ENCODE measurements around the gene MRPL44.
"Not testable (repeated sequence)": the region's sequence is repeated elsewhere in the genome, so short reads cannot be mapped to it uniquely, and the experiment has no call there.

Gene MRPL44

DNA sequence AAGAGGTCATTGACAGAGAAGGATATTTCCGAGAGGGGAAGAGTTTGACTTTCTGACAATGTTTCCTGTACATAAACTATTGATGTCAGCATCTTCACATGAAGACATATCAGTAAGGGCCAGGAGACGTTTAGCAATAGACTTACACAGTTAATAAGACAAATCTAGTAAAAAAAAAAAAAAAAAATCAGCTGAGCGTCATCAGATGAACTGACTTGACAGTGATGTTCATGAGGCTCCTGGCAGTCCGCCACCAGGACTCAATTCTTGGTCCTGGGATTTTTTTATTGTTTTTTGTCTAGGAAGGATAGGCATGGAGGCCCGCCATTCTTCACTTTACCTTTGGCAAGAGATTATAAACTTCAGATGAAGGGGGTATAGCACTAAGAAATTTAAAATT, 14.5 kb downstream of the MRPL44 start:
- no peak for DNase-seq (ENCODE audit: low read depth)

DNA sequence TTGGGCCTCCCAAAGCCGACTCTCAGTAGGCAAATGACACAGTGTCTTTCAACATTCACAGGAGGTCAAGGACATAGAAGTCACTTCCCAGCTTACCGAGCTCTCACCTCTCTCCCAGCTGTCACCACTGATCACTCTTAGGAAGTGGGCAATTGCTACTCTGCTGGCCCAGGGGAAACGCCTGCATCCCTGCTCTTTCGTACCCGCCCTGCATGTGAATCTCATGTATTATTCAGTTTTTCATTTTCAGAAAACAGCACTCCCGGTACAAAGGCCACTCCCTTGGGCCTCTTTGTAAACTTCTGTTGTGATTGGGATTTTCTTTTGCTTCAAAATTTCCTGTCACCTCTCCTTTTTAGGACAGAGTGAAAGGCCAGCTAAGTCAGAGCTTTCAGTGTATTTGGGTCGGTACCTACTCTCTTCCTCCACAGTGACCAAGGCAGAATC, 15.4 kb downstream of the MRPL44 start:
- no peak for DNase-seq (ENCODE audit: low read depth)

- DNase-seq (ENCODE audit: low read depth), result no peak
Measured at GRCh38 chr2:223973606-223974005, 16.3 kb downstream of the MRPL44 start.

DNA sequence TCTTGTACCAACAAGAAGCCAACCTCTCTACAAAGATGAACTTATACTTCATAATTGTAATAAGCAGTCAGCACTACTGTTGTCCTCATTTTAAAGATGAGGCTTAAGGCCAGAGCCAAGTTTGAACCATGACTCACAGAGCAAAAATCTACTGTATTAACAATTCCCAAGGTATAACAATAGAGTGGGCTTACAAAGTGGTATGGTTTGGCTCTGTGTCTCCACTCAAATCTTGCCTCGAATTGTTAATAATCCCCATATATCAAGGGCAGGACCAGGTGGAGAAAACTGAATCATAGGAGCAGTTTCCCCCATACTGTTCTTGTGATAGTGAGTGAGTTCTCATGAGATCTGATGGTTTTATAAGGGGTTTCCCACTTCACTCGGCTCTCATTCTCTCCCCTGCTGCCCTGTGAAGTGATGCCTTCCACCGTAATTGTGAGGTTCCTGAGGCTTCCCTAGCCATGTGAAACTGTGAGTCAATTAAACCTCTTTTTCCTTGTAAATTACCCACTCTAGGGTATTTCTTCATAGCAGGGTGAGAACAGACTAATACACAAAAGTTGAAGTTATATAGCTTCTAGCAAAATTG, 19.5 kb downstream of the MRPL44 start:
- DNase-seq (ENCODE audit: low read depth), result no peak

- DNase-seq (ENCODE audit: low read depth), result no peak
Measured at GRCh38 chr2:223978451-223978850, 21.2 kb downstream of the MRPL44 start.

DNA sequence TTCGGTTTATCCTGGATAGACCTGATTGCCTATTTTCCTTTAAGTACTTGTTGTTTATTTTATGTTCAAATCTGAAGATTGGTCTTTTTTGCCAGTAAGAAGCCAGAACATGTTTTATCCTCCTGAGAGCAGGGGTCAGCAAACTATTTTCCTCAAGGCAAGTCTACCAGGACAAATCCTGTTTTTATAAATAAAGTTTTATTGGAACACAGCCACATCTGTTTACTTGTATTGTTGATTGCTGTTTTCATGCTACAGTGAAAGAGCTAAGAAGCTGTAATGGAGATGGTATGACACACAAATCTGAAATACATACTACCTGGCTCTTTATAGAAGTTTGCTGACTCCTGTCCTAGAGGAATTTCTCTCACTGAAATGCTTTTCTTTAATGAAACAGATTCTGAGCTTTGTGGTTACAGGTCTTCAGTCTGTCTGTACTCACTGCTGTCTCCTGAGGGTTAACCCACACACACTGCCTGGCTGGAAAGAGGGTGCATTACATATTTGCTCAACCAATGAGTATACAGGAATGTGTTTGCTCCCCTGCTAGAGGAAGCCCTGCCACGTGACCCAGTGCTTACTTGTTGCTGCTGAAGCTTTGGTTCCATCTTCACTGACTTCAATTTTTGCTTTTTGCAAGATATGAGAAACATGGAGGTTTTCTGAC, 22.6 kb downstream of the MRPL44 start:
- DNase-seq (ENCODE audit: low read depth), result no peak

- no peak for DNase-seq (ENCODE audit: low read depth)
Measured at GRCh38 chr2:223980397-223980735, 23.1 kb downstream of the MRPL44 start.

DNA sequence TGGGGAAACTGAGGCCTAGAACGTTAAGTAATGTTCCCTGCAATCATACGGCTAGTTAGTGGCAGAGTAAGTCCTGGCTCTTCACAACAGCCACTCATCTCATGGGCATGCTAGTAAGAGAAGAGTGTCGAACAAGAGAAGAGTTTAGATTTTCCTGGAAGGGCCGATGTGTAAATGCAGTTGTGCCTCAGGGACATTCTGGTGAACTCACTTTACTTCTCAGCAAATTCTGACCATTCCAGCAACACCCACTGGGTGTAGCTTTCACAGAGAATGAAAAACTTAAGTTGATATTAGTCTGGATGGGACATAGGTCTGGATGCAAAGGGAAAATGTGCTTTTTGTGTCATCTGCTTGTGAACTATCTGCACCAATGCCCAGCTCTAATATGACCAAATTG, 23.5 kb downstream of the MRPL44 start:
- no peak for DNase-seq (ENCODE audit: low read depth)

DNA sequence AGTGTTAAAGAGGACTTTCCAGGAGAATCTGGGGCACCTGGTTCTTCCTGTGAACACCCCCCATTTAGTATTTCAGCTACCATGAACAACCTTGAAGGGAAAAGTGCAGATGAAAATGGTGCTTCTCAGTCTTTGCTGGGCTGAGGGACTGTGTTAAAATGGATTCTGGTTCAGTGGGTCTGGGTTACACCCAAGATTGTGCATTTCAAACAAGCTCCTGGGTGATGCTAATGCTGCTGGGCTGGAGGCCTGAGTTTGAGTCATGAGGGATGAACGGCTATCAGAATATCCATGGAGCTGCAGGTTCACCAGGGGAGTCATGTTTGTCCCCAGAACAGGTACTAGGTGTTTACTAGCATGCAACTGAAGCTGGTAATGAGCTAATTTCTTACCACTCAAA, 24.0 kb downstream of the MRPL44 start:
- DNase-seq (ENCODE audit: low read depth), result no peak

DNA sequence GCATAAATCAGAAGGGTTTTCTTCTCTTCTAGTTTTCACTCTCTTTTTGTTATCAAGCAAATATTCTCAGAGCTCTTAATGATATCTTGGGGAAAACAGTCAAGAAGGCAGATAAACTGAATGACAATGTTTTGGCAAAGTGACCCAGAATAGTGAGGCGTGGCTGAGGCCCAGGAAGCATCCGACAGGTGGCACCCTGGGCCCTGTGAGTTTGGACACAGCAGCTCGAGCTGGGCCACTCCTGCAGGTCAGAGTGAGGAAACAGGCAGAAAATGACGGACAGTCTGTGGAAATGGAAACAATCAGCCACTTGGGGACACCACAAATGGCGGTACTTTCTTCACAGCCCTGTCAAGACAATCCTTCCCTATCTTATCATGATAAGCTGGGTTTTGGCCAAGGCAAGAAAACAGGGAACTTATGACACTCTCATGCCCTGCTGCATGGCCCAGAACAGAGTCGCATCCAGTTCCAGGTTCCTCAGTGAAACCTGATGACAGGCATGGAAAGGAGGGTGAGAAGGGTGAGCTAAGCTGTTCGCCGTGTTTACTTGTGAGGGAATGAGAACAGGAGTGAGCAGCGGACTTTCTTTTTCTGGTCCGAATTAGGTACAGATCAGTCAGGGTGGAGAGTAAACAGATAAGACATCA, 32.1 kb downstream of the MRPL44 start:
- no peak for DNase-seq (ENCODE audit: low read depth)

- no peak for DNase-seq (ENCODE audit: low read depth)
Measured at GRCh38 chr2:223989856-223990232, 32.6 kb downstream of the MRPL44 start.

DNA sequence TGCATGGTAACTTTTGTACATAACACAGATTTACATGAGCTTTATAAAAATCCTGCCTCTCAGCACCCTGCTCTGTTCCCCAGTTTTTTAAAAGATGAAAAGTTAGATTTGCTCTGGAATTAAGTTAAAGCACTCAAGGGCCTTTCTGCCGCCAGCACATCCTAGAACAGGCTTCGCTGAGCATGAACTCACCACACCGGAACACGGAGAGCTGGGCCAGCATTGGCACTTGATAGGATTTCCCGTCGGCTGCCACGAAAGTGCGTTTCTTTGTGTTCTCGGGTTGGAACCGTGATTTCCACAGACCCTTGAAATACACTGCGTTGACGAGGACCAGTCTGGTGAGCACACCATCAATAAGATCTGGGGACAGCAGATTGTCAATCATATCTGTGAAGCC, 34.3 kb downstream of the MRPL44 start:
- no peak for DNase-seq (ENCODE audit: low read depth)

DNA sequence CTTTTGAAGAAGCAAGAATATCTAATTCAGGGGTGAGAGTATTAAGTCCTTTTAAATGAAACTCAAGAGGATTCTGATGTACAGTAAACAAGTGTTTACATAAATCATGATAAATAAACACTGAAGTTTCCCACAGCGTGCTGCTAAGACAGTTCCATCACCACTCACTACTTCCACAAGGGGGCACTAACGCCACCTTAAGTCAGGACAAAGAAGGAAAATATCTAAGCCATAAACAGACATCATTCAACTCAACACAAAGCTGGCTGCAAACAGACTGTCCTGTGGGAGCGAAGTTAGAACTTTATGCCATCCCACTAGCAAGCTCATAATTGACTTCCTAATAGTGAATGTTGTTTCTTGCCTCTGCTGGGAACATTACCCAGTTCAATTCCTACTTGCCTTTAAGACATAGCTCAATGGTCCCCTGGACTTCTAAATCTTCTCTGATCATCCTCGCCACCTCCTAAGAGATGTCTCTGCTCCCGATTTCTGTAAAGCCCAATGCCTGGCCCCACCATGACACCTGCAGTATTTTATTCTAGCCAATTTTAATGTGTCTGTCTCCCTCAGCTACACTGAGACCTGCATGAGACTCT, 36.5 kb downstream of the MRPL44 start:
- peak; percentile 16 for DNase-seq (ENCODE audit: low read depth)

DNA sequence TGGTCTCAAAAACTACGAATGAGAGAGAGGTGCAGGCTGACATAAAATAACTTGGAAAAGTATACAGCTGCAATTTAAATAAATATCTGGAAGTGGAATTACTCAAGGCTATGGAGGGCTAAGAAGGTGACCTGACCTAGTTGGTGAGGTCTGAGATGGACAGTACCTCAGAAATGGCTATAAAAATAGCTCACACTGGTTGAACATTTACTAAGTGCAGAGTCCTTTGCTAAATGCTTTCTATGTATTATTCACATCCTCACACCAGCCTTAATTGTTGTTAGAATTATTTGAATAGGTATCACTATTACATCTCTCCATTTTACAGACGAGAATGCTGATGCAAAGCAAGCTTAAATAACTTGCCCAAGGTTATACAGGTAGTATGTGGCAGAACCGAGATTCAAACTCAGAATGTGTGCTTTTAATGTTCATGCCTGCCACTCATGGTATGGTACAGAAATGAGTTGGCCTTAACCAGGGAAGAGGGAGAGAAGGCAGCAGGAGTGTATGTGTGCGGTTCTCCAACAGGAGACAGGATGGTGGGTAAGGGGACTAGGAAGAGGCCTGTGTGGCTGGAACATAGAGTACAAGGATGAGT, 37.4 kb downstream of the MRPL44 start:
- DNase-seq (ENCODE audit: low read depth), result no peak

- DNase-seq (ENCODE audit: low read depth), result no peak
Measured at GRCh38 chr2:223995569-223995968, 38.3 kb downstream of the MRPL44 start.

DNA sequence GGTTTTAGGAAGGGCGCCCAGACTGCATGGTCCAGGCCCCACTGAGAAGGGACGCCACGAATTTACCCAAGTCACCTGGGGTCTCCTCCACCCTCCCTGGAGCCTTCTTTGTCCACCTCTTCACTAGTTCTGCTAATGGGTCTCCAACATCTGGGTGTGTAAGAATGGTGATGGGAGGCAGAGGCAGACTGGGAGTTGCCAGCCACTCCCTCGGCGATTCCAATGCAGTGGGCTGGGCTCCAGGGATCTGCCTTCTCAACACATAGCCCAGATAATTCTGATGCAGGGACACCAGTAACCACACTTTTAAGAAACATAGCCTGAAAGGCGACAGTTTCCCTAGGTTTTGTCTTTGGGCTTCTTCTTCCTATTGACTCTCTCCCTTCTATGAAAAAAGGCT, 39.1 kb downstream of the MRPL44 start:
- DNase-seq (ENCODE audit: low read depth), result no peak

- no peak for DNase-seq (ENCODE audit: low read depth)
Measured at GRCh38 chr2:223997938-223998337, 40.7 kb downstream of the MRPL44 start.

- DNase-seq (ENCODE audit: low read depth), result no peak
Measured at GRCh38 chr2:223998948-223999347, 41.7 kb downstream of the MRPL44 start.

GRCh38 chr2:223999862-224000261, 42.6 kb downstream of the MRPL44 start:
- no peak for DNase-seq (ENCODE audit: low read depth)

- not testable (repeated sequence) for DNase-seq (ENCODE audit: low read depth)
Measured at GRCh38 chr2:224000662-224001061, 43.4 kb downstream of the MRPL44 start.

DNA sequence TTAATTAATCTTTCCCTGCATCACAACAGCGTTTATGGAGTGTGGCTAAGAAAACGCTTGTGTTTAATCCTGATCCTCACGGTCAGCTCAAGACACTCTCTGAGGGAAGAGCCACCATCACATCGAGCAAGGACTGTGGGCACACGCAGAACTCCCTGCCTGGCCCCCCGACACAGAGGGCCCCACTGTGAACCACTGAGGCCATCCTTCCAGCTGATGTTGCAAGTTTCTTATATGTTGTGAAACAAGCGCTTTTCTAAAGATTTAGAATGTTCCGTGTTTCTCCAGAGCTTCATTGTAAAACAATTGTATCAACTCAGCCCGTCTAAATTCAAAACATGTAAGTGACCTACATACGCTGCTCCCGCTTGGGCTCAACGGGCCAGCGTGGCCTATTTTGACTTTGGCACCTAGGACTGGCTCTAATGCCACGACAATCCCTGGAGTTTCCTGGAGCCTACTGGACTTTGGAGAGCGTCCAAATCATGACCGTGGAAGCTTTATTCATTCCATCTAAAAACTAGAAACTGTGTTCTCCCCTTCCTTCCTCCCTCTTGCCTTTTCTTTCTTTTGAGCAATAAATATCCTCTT, 46.9 kb downstream of the MRPL44 start:
- no peak for DNase-seq (ENCODE audit: low read depth)

DNA sequence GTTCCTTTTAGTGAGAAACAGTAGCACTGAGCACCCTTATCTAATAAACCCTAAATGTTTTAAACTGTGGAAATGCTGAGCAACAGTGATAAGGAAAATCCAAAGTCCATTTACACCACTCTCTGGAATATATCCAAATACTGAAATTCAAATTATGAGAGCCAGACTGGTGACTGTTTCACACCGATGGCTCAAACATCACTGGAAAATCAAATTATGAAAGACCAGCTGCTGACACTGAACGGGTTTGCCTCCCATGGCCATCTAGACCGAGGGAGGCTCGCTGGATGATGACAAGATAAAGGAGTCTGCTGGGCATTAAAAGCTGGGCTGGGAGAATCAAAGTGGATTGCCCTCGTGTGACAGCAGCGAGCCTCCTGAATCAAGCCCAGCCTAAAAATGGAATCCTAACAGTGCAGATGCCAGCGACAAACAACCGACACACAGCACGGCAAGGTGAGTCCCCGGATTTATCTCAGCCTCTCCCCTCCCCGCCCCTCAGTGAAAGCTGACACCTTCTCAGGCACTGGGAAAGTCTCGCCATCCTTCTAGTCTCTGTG, 51.5 kb downstream of the MRPL44 start:
- no peak for DNase-seq (ENCODE audit: low read depth)
